GM12801 (cell line): Measurements from ENCODE around the gene SLAIN2.

Experiments used
- CTCF ChIP-seq: IDR thresholded peaks from one replicate; pipeline ENCODE4 v1.5.1; 2011; ENCODE audit warnings: control low read depth; ENCODE audit not compliant: insufficient read length; ENCODE audit errors: extremely low read depth

The SLAIN2 gene

GRCh38 chr4:48470137-48470536 lies 128.8 kb downstream of the SLAIN2 start:
- TF ChIP-seq CTCF = no peak

GRCh38 chr4:48470570-48470969 lies 129.2 kb downstream of the SLAIN2 start:
- TF ChIP-seq CTCF = no peak

GRCh38 chr4:48472794-48473193 lies 131.5 kb downstream of the SLAIN2 start:
- TF ChIP-seq CTCF = no peak

- TF ChIP-seq CTCF = no peak
Observed at GRCh38 chr4:48475770-48476169, 134.4 kb downstream of the SLAIN2 start.
